ENCODE results near the gene C1QL1. TPM values are rescaled to one million over a fixed set of nuclear protein-coding genes. Genes with fewer than 3 reads are reported as not detected.
A peak's percentile ranks its signal among the peaks of the same experiment; 100 is the strongest.

Gene C1QL1
- total and polyA plus RNA-seq, 9 of the 15 experiments (the other 6 are each of a cell fraction or from before 2014, with no cell fraction given) = 0.07 to 0.12 (median 0.09) TPM; not detected in 6

DNA sequence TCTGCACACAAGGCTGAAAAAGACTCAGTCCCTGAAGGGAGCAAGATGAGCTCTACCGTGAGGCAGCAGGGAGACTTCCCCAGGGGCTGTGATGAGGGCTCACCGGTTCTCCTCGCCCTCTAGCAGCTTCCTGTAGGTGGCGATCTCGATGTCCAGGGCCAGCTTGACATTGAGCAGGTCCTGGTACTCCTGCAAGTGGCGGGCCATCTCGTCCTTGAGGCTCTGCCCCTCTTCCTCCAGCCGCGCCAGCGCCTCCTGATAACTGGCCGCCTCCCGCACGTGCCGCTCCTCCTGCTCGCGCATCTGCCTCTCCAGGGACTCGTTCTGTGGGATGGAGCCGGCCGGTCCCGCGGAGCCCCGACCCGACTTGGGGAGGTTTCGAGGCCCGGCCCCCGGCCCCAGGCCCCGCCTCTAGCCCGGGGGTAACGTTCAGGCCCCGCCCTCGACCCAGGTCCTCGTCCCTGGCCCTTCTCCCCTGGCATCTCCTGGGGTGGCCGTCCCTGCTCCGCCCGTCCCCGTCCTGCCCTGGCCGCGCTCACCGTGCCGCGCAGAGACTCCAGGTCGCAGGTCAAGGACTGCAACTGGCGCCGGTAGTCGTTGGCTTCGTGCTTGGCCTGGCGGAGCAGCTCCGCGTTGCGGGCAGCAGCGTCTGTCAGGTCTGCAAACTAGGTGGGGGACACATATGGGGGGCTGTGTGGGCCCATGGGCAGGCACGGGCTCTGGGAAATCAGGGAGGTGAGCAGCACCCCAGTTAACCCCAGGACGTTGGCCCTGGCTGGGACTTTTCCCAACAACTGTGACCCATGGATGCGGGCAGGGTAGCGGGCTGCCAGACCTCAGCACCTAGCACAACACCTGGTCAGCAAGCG lies 56.7 kb downstream of the C1QL1 start (continued):
- TF ChIP-seq, protein P1, sequence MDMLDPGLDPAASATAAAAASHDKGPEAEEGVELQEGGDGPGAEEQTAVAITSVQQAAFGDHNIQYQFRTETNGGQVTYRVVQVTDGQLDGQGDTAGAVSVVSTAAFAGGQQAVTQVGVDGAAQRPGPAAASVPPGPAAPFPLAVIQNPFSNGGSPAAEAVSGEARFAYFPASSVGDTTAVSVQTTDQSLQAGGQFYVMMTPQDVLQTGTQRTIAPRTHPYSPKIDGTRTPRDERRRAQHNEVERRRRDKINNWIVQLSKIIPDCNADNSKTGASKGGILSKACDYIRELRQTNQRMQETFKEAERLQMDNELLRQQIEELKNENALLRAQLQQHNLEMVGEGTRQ (CRISPR knock-in tag; IDR thresholded peaks at IDR 0.05) = peak; percentile 62
- TF ChIP-seq ZNF263 (CRISPR knock-in tag; IDR thresholded peaks at IDR 0.05; ENCODE audit: borderline replicate concordance) = peak; percentile 36; the same call in 1 of the 2 replicates
- TF ChIP-seq L3MBTL2 (IDR thresholded peaks at IDR 0.05) = peak; percentile 71
- TF ChIP-seq NRF1 (conservative IDR thresholded peaks at IDR 0.05 in 1 of 2, IDR thresholded peaks at IDR 0.05 in 1 of 2) = peak; percentile 49 to 58; a peak in 3 of 4 replicates
- TF ChIP-seq BHLHE40 (IDR thresholded peaks at IDR 0.05; ENCODE audit: low read length) = peak; percentile 91
- 0 out of 4 replicates have a peak, but pooled peaks of 1 of the 2 experiments have one; percentile 18 for TF ChIP-seq TEAD1 (CRISPR knock-in tag; IDR thresholded peaks at IDR 0.05)
- TF ChIP-seq ZBTB7A (IDR thresholded peaks at IDR 0.05; ENCODE audit: borderline replicate concordance, control insufficient read depth, low read depth, low read length) = peak; percentile 29; the same call in 1 of the 2 replicates
- 0 out of 2 replicates have a peak, but pooled peaks have one; percentile 18 for TF ChIP-seq ZEB2 (IDR thresholded peaks at IDR 0.05)
- TF ChIP-seq CTBP1 (IDR thresholded peaks at IDR 0.05; ENCODE audit: borderline replicate concordance) = peak; percentile 92
- TF ChIP-seq POLR2G (IDR thresholded peaks at IDR 0.05; ENCODE audit: low read depth, low read length) = 0 out of 2 replicates have a peak, but pooled peaks have one; percentile 18
- TF ChIP-seq RAD21 (CRISPR knock-in tag; conservative IDR thresholded peaks at IDR 0.05 in 1 of 2, IDR thresholded peaks at IDR 0.05 in 1 of 2) = peak in 1 of 2 experiments; percentile 49; a peak in 2 of 4 replicates
- TF ChIP-seq ARID3B (CRISPR knock-in tag; IDR thresholded peaks at IDR 0.05; ENCODE audit: borderline replicate concordance) = 0 out of 2 replicates have a peak, but pooled peaks have one; percentile 7
- TF ChIP-seq ZNF77 (CRISPR knock-in tag; IDR thresholded peaks at IDR 0.05) = no peak
- 0 out of 2 replicates have a peak, but pooled peaks have one; percentile 27 for TF ChIP-seq KLF16 (IDR thresholded peaks at IDR 0.05)

Data from K562 (cell line).